Activated CD4-positive, CD25-positive, alpha-beta regulatory T cell treated with anti-CD3 and anti-CD28 coated beads, Interleukin-2, amount 50 U/mL, for 16 hours (primary cell): ENCODE results near the gene FARP1.

Experiments used
- DNase-seq: peaks from one replicate; pipeline ENCODE4 v3.0.0-alpha.2; 2020; ENCODE audit warnings: low read depth, low spot score

Gene FARP1

GRCh38 chr13:98175043-98175442 is 32.1 kb downstream of the FARP1 start:
- DNase-seq: no peak

DNA sequence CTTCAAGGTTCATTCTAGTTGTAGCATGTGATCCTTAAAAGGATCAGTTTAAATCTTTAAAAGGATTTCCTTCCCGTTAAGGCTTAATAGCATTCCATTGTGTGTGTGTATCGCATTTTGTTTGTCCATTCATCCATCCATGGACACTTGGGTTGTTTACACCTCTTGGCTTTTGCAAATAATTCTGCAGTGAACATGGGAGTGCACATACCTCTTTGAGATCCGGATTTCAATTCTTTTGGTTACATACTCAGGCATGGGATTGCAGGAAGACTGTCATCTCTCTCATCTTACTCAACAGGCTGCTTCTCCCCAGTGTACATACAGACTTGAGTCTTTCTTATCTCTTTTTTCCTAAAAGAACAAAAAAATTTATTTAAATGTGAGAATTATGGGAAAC is 32.9 kb downstream of the FARP1 start:
- no peak for DNase-seq

DNA sequence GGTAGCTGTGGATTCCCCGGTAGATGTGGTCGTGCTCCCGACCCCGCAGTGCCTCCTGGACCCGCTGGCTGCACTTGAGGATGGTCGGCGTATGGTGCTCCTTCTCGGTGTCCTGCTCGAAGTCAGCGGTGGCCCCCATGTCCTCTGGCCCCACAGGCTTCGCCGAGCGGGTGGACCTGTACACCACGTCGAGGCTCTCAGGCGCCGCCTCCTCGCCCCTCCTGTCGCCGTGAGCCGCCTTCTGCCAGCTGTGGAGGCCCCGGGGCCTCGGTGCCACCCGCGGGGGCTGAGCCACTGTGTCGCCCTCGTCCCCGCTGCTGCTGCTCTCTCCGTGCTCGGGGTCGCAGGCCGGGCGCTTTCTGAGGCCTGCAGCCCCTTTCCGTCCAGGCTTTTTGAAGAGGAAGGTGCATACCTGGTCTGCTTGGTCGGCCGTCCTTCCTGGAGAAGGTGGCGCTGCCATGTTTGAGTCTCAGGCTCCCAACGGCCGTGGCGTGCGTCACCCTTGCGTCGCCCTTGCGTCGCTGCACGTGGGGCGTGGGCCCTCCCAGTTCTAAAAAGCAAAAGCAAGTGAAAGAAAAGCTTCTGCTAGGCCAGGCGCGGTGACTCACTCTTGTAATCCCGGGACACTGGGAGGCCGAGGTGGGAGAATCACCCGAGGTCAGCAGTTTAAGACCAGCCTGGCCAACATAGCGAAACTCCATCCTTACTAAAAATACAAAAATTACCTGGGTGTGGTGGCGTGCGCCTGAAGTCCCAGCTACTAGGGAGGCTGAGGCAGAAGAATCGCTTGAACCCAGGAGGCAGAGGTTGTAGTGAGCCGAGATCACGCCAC is 34.1 kb downstream of the FARP1 start, which contains the start of gene RNF113B:
TSS of gene RNF113B (minus strand) at position 493 of the 832 bp plus-strand sequence. CDS start at position 460, 33 bp downstream.
- DNase-seq: no peak

DNA sequence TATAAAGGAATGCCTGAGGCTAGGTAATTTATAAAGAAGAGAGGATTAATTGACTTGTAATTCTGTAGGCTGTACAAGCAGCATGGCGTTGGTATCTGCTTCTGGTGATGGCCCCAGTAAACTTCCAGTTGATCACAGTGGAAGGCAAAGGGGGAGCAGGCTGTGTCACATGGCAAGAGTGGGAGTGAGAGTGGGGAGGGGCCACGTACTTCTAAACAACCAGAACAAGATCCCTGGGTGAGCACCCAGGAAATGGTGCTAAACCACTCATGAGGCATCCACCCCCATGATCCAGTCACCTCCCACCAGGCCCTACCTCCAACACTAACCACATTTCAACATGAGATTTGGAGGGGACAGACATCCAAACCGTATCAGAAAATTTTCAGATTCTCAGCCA is 37.2 kb downstream of the FARP1 start:
- no peak for DNase-seq

- no peak for DNase-seq
These were observed 38.4 kb downstream of the FARP1 start for GRCh38 chr13:98181111-98181815.

DNA sequence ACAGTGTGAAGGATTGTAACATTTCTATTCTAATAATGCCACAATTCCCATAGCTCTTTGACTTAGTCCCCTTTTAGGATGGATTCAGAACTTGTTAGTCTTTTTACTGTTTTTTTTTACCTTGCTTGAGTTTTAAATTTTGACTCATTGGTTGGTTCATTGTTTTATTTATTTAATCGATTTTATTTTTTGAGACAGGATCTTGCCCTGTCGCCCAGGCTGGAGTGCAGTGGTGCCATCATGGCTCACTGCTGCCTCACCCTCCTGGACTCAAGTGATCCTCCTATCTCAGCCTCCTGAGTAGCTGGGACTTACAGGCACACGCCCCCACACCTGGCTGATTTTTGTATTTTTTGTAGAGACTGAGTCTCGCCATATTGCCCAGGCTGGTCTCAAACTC is 39.3 kb downstream of the FARP1 start:
- no peak for DNase-seq

GRCh38 chr13:98182589-98182988 is 39.7 kb downstream of the FARP1 start:
- no peak for DNase-seq

GRCh38 chr13:98184792-98185191 is 41.9 kb downstream of the FARP1 start:
- no peak for DNase-seq

- no peak for DNase-seq
These were observed 44.5 kb downstream of the FARP1 start for GRCh38 chr13:98187155-98187964.

DNA sequence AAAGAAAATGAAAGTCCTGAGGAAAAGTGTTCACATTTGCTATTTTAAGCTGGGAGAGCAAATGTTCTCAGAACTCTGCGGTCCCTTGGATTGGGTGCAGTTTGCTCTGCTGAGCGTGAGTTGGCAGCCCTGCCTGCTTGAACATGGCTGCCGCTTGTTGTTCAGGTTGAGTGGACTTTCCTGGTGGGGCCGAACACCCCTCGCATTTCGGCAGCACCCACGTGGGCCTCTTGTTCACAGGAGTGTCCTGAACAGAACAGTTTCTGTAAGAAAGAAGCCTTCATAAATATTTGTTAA is 45.0 kb downstream of the FARP1 start:
- DNase-seq: no peak

GRCh38 chr13:98188544-98189166 is 45.8 kb downstream of the FARP1 start:
- DNase-seq: no peak

DNA sequence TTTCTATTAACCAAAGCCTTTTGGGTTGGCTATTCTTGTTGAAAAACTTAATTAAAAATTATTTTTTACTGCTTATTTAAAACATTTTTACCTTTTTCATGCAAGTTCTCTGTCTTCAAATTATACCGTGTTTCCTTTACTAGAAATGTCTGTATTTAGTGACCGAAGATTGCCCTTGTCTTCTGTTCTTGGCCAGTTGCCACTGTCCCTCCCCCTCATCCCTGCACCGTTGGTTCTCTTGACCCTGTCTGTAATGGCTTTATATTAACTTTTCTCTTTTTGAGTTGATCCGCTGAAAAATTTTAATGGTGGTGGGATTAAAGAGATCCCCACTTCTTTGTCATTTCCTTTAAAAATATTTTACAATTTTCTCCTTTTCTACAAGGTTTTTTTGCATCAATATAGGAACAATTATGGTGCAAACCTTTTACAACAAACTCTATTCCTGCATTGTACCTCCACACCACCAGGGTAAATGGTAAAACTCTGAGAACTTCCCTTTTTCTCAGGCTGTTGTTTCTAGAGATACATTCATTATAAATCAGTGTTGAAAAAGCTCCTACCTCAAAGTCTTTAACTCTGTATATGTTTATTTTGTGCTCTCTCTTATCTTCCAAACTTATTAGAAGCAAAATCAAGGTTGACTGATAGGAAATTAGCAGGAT is 47.1 kb downstream of the FARP1 start:
- no peak for DNase-seq

DNA sequence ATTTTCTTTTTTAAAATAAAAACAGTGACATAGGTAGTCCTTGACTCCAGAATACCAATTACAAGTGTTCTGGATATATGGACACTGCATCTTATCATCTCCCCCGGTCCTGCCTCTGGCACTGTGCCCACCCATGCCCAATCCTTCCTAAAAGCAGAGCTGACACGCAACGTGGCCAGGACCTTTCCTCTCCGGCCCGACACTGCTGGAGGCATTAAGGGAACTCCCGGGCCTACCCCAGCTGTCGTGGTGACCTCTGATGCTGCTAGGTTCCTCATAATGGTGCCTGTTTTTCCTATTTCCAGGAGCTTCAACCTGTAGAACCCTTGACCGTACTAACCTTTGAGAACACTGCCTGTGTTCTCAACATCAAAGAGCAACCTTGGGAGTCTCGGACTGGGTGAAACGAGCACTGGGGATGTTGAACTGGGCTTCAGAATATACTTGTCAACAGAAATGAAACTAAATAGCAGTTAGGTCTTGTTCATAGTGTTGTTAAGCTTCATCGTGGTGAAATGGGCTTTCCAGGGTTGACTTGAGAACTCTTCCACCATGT is 48.1 kb downstream of the FARP1 start:
- no peak for DNase-seq

DNA sequence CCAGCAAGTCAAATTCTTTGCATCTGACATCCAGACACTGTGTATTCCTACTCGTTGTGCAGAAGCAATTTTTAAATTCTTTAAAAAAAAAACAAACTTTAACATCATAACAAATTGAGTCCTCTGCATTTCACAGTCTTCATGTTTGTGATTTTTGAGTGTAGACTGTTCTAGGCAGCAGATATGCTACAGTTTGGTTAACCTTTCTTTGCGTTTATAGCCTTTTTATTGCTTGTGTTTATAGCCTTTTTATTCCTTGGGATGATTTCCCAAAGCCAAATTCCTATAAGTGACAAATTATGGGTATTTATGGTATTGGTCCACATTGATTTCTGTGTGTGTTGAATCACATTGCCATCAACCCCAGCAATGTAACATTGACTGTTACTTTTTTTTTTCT is 49.1 kb downstream of the FARP1 start:
- no peak for DNase-seq

GRCh38 chr13:98195054-98195791 is 52.3 kb downstream of the FARP1 start:
- DNase-seq: no peak

- no peak for DNase-seq
These were observed 55.8 kb downstream of the FARP1 start for GRCh38 chr13:98198683-98199082.

- no peak for DNase-seq
These were observed 56.6 kb downstream of the FARP1 start for GRCh38 chr13:98199480-98199879.

DNA sequence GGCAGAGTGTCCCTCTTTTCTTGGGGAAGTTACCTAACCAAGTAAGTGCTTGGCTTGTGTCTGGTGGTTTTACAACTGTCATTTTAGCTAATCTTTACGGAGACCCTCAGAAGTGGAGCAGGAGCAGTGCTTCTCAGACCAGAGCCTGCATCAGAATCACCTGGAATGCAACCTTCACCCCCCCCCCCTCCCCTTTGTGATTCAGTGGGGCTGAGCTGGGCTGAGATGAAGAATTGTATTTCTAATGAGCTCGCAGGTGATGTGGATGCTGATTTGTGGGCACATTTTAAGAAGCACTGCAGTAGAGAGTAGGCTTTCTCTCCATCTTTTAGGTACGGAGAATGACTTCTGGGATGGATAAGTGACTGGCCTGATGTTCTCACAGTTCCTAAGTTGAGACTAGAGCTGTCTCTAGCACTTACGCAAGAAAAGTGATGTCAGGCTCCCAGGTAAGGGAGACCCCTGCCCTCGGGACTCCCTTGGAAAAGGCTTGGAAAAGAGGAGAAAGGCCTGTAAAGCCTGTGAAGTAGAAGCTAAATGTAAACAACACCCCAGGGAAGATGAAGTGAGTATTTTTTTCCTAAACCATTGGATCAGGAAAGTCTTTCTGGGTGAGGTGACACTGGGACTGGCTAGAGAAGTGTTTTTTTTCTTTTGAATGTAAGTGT is 57.5 kb downstream of the FARP1 start:
- no peak for DNase-seq

- no peak for DNase-seq
These were observed 58.3 kb downstream of the FARP1 start for GRCh38 chr13:98201189-98201588.

GRCh38 chr13:98201984-98202383 is 59.1 kb downstream of the FARP1 start:
- DNase-seq: no peak
